ENCODE data around the gene GSX1.
"Not testable (repeated sequence)": the region's sequence is repeated elsewhere in the genome, so short reads cannot be mapped to it uniquely, and the experiment has no call there.

The GSX1 gene

DNA sequence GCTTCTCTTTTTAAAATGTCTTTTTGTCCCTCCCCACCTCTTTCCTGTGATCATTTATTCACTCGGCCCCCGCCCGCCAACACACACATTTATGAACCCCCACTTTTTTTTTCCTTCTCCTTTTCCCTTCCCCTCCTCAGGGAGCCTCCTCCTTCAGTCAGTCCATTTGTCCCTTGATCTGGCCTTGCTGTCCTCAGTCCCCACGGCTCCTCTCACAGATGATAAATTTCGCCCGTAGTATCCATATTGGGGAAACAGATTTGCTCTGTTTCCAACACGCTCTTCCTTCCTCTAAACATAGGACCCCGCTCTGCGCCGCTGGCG, 2.0 kb downstream of the GSX1 start:
- DNase-seq (ENCODE audit: low read depth in 2 of 2), result no peak

DNA sequence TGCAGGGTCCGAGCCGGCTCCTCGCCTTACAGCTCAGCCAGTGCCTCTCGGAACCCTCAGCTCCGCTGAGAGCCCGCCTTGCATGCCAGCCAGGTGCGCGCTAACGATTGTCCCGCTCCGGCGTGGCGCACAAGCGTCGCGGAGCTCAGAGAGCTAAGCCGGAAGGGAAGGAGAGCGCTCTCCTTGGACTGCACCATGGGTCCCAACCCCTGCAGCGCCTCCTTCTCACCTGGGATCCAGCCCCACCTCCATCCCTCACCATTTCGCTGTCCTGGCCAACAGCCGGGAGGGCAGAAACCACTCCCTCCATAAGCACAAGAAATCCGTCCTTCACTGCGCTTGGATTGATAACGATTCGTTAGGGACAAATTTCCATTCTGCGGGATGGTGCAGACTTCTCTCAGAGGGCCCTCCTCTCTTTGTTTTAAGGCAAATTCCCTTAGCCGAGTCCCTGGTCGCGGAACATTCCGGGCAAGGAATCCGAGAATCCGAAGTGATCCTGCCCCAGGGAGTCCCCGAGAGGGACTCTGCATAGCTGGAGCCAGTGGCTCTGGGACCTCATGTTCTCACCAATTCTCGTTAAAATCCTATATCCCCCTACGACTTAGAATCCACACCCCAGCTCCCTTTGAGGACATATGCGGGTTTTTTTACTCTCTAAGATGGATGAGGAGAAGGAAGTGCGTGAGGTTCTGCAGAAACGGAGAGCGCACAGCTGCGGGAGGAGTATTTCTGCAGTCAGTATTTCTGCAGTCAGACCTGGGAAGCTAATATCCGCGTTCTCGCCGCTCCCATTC, 2.8 kb downstream of the GSX1 start:
- DNase-seq (ENCODE audit: low read depth in 2 of 2), result no peak

DNA sequence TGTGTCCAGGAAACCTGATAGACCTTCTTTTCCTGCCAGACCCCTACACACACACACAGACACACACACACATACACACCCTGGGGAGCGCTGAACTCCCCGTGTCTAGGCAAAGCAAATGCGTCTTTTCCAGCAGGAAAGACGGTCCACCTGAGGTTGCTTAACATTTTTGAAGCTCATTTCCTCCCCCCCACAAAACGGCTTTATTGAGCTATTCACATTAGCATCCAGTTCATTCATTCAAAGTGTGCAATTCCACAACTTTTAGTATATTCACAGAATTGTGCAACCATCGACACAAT, 3.4 kb downstream of the GSX1 start:
- DNase-seq (ENCODE audit: low read depth in 2 of 2), result no peak

DNA sequence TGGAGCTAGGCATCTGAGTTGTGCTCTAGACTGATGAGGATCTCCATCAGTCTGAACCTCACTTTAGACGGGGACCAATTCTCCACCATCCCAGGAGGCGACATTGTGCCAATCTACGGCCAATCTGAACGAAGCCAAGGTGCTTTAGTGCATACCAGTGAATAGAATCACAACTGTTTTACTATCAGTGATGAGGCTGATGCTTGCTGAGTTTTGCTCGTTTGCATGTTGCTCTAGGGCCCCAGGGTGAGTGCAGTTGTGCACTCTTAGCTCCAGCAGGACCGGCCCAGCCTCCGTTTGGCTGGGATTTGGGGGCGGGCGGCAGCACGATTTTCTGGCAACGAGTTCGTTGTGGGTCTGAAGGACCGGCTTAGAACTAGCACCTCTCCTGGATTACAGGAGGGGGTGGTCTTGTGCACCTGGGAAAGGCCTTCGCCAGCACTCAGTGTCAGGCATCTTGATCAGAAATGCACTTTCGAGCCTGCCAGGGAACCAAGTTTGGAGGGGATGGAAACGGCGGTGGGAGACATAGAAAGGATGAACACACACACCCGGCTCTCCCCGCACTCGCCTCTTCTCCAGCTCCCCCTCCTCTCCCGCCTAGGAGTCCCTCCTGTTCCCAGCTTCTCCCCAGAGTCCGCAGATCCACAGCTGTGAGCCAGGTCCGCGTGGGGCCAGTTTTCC, 4.4 kb downstream of the GSX1 start:
- no peak for DNase-seq (ENCODE audit: low read depth in 2 of 2)

DNA sequence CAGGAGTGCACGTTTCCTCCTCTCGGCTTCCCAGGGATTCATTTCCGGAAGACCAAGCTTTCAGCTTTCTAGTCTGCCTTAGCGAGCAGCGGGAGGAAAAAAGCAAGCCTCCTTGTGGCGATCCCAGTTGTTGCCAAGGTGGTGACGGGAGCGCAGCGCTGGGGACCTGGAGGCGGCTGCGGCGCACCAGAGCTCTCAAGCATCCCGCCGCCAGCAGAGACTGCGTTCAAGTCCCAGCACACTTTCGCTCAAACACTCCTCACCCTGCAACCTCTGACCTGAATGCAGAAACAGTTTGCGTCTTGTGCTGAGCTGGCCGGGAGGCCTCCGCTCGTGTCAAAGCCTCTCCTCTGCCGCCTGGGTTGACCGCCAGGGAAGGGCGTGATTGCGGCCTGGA, 4.9 kb downstream of the GSX1 start:
- no peak for DNase-seq (ENCODE audit: low read depth in 2 of 2)

DNA sequence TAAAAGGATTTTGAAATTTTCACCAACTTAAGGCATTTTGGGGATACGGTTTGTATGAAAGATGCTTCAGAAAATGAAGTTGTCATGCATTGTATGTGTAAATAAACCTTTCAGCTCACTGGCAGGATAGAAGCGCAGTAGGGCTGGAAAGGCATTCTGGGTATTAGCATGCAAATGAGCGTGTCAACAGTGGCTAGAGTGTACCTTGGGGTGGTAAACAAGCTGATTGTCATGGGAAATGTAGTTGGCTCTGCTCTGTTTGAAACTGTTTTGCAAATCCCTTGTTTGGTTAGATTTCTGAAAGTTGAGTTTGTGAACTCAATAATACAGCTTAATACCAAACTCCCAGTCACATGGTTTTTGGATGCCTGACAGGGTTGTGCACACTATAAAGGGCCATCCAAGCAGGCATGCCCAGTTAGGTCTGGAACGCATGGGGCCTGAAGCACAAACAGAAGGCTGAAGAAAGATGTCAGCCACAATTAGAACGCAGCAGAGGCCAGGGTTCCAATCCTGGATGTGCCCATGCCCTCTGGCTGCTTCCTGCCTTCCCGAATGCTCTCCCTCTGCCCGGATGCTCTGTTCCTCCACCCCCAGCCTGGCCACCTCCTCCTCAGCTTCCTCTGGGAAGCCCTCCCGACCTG, 14.6 kb downstream of the GSX1 start:
- DNase-seq (ENCODE audit: low read depth in 2 of 2), result no peak

DNA sequence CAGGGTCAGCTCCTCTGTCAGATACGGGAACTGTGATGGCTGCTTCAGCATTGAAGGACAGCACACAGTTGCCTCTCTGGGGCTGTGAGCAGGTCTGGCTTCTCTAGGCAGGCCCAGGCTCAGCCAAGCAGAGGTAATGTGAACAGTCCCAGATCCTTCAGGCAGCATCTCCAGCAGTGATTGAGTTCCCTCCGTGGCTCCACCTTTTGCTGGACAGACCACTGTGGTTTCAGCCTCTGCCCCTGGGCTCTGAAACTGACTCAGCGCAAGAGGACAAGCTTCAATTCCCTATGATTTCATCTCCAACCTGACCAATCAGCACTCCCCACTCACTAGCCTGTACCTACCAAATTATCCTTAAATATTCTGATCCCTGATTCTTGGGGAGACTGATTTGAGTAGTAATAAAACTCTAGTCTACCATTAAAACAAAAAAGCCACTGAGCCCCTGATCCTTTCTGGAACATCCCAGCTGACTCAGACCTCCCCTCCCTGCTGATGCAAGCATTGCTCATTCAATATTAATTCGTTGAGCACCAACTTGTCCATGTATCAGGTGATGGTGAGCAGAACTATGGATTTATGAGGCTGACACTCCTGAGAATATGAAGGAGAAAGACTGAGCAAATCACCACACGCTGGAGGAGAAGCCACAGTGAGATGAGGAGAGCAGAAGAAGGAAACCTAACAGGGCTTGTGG, 16.7 kb downstream of the GSX1 start:
- DNase-seq (ENCODE audit: low read depth in 2 of 2), result no peak

DNA sequence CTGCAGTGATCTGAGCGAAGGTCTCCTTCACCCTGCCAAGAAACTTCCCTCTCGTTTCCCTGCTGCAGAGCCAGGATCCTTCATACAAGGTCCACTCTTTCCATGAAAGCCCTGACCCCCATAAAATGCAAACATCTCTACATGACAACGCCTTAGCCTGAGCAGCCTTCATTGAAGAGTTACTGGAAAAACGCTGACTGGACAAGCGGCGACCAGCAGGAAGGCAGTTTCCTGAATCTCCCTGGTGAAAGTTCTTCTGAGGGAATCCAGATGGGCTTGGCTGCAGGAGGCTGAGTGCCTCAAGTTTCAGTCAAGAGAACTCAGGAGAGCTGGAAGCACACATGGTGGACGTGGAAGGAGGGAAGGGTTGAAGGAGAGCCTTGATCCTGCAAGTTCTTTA, 17.7 kb downstream of the GSX1 start:
- DNase-seq (ENCODE audit: low read depth in 2 of 2), result no peak

DNA sequence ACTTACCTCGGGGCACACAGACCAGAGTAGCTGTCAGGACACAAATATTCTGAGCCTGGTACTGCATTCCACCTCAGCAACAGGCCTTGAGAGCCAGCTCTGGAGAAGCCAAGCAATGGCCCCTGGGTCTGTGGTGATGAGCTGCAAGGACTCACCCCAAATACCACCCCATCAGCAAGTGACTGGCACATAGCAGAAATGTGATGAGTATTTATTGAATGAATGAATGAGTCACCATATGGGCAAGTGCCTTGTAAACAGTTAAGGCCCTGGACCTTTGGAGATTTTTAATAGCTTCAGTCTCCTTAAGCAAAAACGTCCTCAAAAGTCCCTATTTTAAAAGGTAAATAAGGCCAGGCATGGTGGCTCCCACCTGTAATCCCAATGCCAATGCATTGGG, 18.2 kb downstream of the GSX1 start:
- DNase-seq (ENCODE audit: low read depth in 2 of 2), result no peak

DNA sequence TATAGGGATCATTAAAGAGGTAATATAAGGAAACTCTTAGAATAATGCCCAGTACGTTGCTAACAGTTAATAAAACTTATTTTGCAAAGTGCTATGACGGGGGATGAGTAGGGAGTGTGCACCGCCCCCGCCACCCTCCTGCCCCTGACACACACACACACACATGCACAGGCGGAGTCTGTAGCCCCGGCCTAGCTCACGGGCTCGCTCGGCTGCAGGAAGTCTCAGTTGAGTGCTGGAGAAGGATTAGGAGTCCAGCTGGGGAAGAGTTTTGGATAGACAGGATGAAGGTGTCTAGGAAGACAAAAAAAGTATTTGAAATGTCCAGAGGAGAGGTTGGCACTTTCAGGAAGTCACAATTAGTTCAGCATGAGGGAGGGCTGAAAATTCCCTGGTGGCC, 21.5 kb downstream of the GSX1 start:
- no peak for DNase-seq (ENCODE audit: low read depth in 2 of 2)

DNA sequence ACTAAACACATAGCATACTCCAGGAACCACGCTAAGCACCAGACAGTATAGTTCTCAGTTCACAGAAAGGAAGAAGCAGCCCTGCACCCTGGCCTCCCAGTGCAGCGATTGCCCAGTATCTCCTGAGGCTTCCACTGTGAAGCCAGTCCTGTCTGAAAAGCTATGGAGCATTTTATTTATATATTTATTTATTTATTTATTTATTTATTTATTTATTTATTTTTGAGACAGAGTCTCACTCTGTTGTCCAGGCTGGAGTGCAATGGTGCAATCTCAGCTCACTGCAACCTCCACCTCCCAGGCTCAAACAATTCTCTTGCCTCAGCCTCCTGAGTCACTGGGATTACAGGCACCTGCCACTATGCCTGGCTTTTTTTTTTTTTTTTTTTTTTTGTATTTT, 25.5 kb downstream of the GSX1 start:
- not testable (repeated sequence) for DNase-seq (ENCODE audit: low read depth in 2 of 2)

DNA sequence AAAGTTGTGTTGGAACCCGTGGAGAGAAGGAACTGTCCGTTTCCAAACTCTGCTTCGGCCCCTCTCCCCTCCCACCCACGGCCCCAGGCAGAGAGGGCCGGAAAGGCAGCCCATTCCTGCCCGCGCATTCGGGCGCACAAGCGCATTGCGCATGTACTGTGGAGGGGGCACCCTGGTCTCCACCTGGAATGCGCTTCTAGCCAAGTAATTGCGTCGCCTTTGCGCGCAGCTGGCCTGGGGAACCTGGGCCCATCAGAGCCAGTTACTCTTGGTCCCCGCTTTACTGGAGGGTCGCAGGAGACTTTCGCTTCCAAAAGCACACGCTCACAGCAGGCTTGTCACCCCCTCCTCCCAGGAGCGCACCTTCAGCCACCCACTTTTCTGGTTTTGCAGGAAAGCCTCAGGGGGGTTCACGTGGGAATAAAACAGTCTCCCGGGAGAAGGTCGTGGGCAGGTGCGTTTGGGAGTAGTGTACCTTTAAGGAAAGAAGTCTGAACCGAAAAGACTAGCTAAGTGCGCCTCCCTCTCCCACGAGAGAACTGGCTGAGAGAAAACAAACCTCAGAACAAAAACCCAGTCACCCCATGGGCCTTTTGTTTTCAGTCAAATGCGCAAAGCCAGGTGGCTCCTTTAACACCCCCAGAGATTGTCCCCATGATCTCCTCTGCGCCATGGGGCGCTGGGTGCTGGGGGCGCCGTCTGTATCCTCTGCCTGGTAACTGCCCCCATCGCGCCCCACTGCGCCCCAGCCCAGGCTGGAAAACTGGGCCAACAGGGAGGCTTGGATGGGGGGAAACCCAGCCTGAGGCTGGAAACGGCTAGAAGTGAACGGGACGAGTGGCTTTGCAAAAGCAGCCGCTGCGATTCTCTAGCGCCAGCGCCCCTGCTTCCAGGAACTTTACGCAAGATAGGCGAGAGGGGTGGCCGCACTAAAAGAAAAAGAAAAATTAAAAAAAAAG, 28.5 kb downstream of the GSX1 start:
- DNase-seq (ENCODE audit: low read depth in 2 of 2), result no peak

DNA sequence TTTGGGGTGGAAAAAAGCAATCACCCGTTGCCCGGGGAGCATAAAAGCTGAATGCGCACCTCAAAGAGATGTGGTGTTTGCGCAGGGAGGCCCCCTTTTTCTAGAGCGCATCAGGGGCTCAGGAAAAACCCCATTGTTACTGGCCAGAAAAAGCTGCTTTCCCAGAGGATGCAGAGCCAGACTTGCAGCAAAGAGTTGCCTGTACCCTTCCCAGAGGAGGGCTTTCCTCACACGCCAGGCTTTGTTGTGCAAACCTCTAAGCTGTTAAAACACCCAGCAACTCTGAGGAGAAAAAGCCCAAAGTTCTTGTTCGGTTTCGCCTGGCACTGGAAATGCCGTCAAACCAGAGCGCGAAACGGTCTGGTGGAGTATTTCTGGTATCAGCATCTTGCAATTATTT, 29.3 kb downstream of the GSX1 start:
- no peak for DNase-seq (ENCODE audit: low read depth in 2 of 2)

DNA sequence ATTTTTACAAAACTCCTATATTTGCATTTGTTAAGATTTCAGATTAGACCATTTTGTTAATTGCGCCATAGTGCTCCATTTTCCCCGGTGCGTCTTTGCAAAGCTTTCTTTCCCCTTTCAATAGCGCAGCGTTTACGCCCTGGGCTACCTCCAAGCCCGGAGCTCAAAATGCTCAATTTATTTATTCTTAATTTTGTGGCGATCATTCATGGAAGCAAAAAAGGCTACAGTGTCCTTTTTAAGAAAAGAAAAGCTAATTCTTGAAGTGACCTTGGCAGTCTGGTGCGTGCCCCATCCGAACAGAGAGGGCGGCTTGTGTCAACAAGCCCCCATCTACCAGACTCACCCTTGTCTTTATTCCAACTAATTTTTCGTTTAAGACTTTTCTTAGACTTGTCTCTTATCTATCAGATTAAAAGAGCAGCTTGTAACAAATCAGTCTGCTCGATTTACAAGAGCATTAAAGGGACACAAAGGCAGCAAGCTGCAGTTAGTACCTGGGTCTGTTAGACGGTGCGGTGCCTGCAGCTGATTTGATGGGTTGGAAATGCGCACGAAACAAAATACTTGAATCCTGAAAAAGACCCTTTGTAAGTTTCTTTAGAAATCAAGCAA, 30.1 kb downstream of the GSX1 start:
- DNase-seq (ENCODE audit: low read depth in 2 of 2), result no peak

DNA sequence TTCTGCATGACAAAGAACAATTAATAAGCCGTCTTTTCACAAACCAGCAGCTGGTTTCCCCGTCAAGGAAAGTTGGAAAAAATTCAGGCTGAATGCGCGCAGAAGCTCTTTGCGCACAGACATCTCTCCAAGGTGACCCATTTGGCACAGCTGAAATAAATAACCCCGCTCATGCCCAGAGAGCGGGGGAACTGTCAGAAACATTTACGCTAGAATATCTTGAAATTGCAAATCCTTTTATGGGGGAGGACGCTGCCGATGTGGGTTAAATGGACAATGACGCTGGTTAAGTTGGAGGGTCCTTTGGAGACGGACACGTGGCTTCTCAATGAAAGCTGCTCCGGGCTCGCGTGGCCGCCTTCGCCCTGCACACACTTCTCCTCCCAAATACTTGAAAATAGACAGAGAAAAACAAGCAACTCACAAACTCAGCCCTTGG, 30.6 kb downstream of the GSX1 start:
- no peak for DNase-seq (ENCODE audit: low read depth in 2 of 2)

DNA sequence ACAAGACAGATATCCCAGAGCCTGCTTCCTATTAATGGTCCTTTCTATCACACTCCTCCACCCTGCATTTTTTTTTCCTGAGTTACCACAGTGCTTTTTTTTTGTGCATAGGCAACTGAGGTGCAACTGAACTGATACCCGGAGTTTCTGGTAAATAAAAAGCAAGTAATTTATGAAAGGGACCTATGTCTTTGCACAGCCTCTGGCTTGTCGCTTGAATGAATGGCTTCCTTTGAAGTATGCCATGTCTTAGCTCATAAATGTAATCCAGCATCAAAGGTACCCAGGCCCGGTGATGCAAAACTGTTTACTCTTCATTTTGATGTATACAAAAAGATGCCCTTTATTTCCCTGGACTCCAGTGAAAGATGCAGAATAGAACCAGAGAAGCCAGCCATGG, 31.8 kb downstream of the GSX1 start:
- no peak for DNase-seq (ENCODE audit: low read depth in 2 of 2)

DNA sequence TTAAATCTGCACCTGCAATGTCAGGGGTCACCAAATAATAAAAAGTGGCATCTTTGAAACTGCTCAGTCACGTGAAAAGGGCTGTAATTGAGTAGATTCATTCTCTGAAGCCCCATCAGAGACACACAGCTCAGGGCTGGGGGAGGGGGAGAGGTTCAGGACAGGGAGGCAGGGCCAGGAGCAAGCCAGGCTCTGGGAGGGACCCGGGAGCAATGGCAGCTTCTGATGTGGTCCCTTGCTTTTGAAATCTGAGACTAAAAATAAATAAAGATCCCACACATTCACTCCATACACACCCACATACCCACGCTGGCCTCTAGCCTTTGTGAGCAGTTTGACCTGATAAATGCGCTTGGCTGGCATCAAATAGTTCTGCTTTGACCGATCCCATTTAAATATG, 32.8 kb downstream of the GSX1 start:
- no peak for DNase-seq (ENCODE audit: low read depth in 2 of 2)

DNA sequence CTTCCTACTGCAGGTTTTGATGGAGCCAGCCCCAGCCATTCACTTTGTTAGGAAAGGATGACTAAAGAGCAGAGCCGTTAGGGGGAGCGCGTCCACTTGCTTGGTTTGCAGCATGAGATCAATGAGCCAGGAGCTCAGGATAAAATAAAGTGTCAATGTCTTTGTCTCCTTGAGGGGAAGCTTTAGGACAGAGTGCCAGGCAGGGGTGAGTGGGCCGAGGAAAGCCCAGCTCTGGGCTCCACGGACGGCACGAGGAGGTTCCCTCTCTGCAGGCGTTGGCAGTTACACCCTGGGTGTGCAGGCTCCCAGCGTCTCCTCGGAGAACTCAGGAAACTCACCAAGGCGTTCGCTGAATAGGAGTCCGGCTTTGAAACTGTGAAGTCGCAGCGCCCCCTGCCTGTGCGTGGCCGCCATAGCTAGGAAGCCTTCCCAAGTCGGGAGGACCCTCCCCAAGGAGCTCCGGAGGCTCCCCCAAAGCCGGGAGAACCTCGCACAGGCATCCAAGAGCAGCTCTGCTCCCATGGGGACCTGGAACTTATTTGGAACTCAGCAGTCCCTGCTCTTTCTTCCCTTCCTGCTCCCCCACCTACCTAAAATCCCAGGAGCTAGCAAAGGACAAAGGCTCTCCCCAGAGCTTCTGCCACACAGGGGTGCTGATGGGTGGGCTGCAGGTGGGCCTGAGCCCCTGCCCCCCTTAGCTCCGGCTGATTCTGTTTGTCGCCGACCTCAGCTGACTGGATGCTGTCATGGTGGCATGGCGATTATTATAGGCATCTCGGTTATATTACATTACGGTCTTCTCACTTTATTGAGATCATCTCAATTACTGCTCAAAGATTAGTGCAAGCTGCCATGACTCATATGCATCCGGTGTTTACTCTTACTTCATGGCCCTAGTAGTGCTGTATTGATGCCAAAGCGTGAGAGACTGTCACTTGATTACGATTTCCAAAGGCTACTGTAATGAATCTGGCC, 34.4 kb downstream of the GSX1 start:
- peak; percentile 29 to 45 for DNase-seq (ENCODE audit: low read depth in 2 of 2)

DNA sequence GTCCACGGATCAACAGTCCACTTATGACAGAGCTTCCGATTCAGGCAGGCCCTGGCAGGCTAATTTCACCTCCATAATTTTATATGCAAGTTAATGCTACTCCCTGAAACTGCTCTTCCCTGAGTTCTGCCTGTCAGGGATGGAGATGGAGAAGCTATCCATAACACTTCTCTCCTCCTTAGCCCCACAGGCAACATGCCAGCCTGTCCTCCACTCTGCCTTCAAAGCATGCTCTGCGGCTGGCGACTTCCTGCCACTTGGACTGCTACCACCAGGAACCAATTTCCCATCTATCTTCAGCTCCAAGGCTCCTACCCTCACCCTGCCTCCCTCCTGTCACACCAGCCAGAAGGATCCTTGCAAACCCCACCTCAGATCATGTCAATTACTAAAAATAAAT, 35.4 kb downstream of the GSX1 start:
- DNase-seq (ENCODE audit: low read depth in 2 of 2), result no peak

DNA sequence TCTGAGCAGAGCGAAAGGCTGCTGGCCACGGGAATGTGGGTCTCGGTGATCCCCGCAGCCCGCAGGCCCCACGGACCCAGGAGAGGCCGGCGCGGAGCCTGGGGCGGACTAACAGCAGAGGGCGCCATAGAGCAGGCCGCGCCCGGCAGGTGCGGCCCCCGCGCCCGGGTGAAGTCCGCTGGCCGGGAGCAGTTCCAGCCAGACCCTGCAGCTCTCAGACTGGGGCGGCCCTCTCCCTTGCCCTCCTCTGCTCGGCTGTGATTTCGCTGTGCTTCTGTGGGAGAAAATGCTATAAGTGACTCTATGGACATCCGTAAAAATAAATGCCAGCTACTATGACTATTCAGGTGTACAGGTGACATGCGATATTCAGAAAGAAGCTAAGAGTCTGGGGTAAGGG, 37.7 kb downstream of the GSX1 start:
- DNase-seq (ENCODE audit: low read depth in 2 of 2), result peak in 1 of 2 donors; percentile 31
